OCI-LY1 (cell line): ENCODE results near the gene VPS37C.

ENCODE experiments used
- H2AFZ ChIP-seq: fragments of 200-600 bp; sonication (generic), shearing (Covaris generic); 2 replicates; pipeline ENCODE4 v1.6.0; 2014; ENCODE audit warnings: antibody characterized with exemption, mild to moderate bottlenecking, low read length
- H3F3A ChIP-seq: fragments of 200-600 bp; sonication (generic), shearing (Covaris generic); 2 replicates; pipeline ENCODE4 v1.6.0; 2014; ENCODE audit warnings: mild to moderate bottlenecking, antibody characterized with exemption, low read length, moderate library complexity; ENCODE audit not compliant: insufficient read depth
- H3K27ac ChIP-seq: fragments of 200-600 bp; sonication (generic); 2 replicates; pipeline ENCODE4 v1.5.1; 2014; ENCODE audit warnings: low read length, mixed run types, mild to moderate bottlenecking, low read depth; ENCODE audit not compliant: poor library complexity, severe bottlenecking
- H3K27me3 ChIP-seq: fragments of 200-600 bp; sonication (generic); 2 replicates; pipeline ENCODE4 v1.6.0; 2014; ENCODE audit warnings: antibody characterized with exemption, mild to moderate bottlenecking, low read length, moderate library complexity; ENCODE audit not compliant: insufficient read depth
- H3K36me3 ChIP-seq: fragments of 200-600 bp; sonication (generic); 2 replicates; pipeline ENCODE4 v1.6.1; 2014; ENCODE audit warnings: mild to moderate bottlenecking, antibody characterized with exemption, low read length, moderate library complexity, mixed read lengths; ENCODE audit not compliant: insufficient read depth
- H3K4me1 ChIP-seq: fragments of 200-600 bp; sonication (generic); 2 replicates; pipeline ENCODE4 v1.5.1; 2014; ENCODE audit warnings: mild to moderate bottlenecking, low read length, moderate library complexity; ENCODE audit not compliant: insufficient read depth, severe bottlenecking
- H3K4me2 ChIP-seq: fragments of 200-600 bp; sonication (generic), shearing (Covaris generic); 2 replicates; pipeline ENCODE4 v1.6.1; 2014; ENCODE audit warnings: low read length
- H3K4me3 ChIP-seq: fragments of 200-600 bp; sonication (generic); 2 replicates; pipeline ENCODE4 v1.5.1; 2014; ENCODE audit warnings: low read length, low read depth, mild to moderate bottlenecking, mixed read lengths; ENCODE audit not compliant: poor library complexity, severe bottlenecking
- H3K79me2 ChIP-seq: fragments of 200-600 bp; shearing (Covaris generic); 2 replicates; pipeline ENCODE4 v1.6.1; 2016; ENCODE audit warnings: mixed run types, low read length, mixed read lengths; ENCODE audit not compliant: insufficient read depth
- H3K9ac ChIP-seq: fragments of 200-600 bp; sonication (generic), shearing (Covaris generic); 2 replicates; pipeline ENCODE4 v1.6.1; 2014; ENCODE audit warnings: mild to moderate bottlenecking, low read length, mixed read lengths
- H3K9me2 ChIP-seq: fragments of 200-600 bp; sonication (generic), shearing (Covaris generic); 2 replicates; pipeline ENCODE4 v1.6.1; 2014; ENCODE audit warnings: low read depth, mild to moderate bottlenecking, low read length, mixed read lengths
- H3K9me3 ChIP-seq: fragments of 200-600 bp; shearing (Covaris generic); 2 replicates; pipeline ENCODE4 v1.6.1; 2014; ENCODE audit warnings: low read length, mixed read lengths
- H4K20me1 ChIP-seq: fragments of 200-600 bp; sonication (generic), shearing (Covaris generic); 2 replicates; pipeline ENCODE4 v1.6.0; 2016; ENCODE audit warnings: mild to moderate bottlenecking, low read length; ENCODE audit not compliant: insufficient read depth
- CTCF ChIP-seq: fragments of 200-600 bp; sonication (generic), shearing (Covaris generic); IDR thresholded peaks from 2 replicates; pipeline ENCODE4 v1.5.1; 2017; ENCODE audit warnings: mild to moderate bottlenecking, antibody characterized with exemption, low read length, moderate library complexity, mixed read lengths
- EZH2 ChIP-seq: fragments of 200-600 bp; sonication (generic), shearing (Covaris generic); IDR thresholded peaks from 2 replicates; pipeline ENCODE4 v1.8.0; 2017; ENCODE audit warnings: borderline replicate concordance, mixed run types, mild to moderate bottlenecking, antibody characterized with exemption, low read length, moderate library complexity, mixed read lengths

The VPS37C gene

GRCh38 chr11:61080986-61081590 is 80.1 kb downstream of the VPS37C start:
- Histone ChIP-seq H3K4me2 (no peak overlapping the region), H3K9ac (no peak overlapping the region), H3K4me3 (no peak overlapping the region), H3K79me2 (no peaks in the 10 kb centered on the region), H2AFZ (no peak overlapping the region), H3K27ac (no peak overlapping the region), H3K4me1 (no peaks in the 10 kb centered on the region), H3K36me3 (no peaks in the 10 kb centered on the region), H3F3A (no peaks in the 10 kb centered on the region), H3K27me3 (no peaks in the 10 kb centered on the region; the same call in none of the 2 replicates), H4K20me1 (no peaks in the 10 kb centered on the region), H3K9me3 (no peaks in the 10 kb centered on the region), H3K9me2 (no peaks in the 10 kb centered on the region)
- TF ChIP-seq EZH2 (no peak), CTCF (peak; percentile 13; the same call in 1 of the 2 replicates)

- Histone ChIP-seq H3K4me1 (no peaks in the 10 kb centered on the region), H4K20me1 (no peaks in the 10 kb centered on the region), H3K9ac (no peak overlapping the region), H3K27me3 (no peaks in the 10 kb centered on the region; the same call in none of the 2 replicates), H3K36me3 (no peaks in the 10 kb centered on the region), H2AFZ (no peak overlapping the region), H3K4me3 (no peak overlapping the region), H3K79me2 (no peaks in the 10 kb centered on the region), H3K4me2 (no peak overlapping the region), H3K27ac (no peak overlapping the region), H3K9me2 (no peaks in the 10 kb centered on the region), H3K9me3 (no peaks in the 10 kb centered on the region), H3F3A (no peaks in the 10 kb centered on the region)
- no peak for TF ChIP-seq CTCF
- no peak for TF ChIP-seq EZH2
These were observed 80.7 kb downstream of the VPS37C start for GRCh38 chr11:61080526-61080925.
